ENCODE measurements around the gene CDCA5.

- TF ChIP-seq CTCF (conservative IDR thresholded peaks at IDR 0.05; ENCODE audit: low read depth, low read length): no peak
- TF ChIP-seq EZH2phosphoT487 (IDR thresholded peaks at IDR 0.05; ENCODE audit: borderline replicate concordance, low read length): no peak
Observed at GRCh38 chr11:65132988-65133700, 49.3 kb upstream of the CDCA5 start.
